Caco-2 (cell line): ENCODE data around the gene C4orf54. TPM values are rescaled to one million over a fixed set of nuclear protein-coding genes. Genes with fewer than 3 reads are reported as not detected.

Experiments used
- BruUV-seq: library from RNA; stranded (reverse); fragments of 400-500 nt; replicated peaks from 2 replicates; lab custom pipeline; 2021; lab: Mats Ljungman, UMichigan
- CTCF ChIA-PET: fragments of 300-600 bp; sonication (Branson Sonifier 250); formaldehyde crosslinking; loops from one replicate; lab custom pipeline; 2022; ENCODE audit warnings: antibody characterized with exemption; lab: Charles Lee
- POLR2A ChIA-PET: fragments of 300-600 bp; sonication (Branson Sonifier 250); formaldehyde crosslinking; loops from one replicate; lab custom pipeline; 2022; ENCODE audit warnings: antibody characterized with exemption; lab: Charles Lee
- DNase-seq, 2 experiments: peaks; one replicate each; pipeline versions ENCODE4 v3.0.0 to v3.0.0-alpha.2; 2020 to 2022
- H3K27me3 ChIP-seq: replicated peaks from 2 replicates; pipeline ENCODE4 v1.6.0; 2011; ENCODE audit warnings: low read length; ENCODE audit not compliant: control insufficient read depth, insufficient read depth
- H3K36me3 ChIP-seq: 2 replicates; pipeline ENCODE4 v1.5.1; 2011; ENCODE audit warnings: low read length; ENCODE audit not compliant: control insufficient read depth, insufficient read depth
- H3K4me1 ChIP-seq: fragments of 250-450 bp; sonication (Bioruptor Pico); 2 replicates; pipeline ENCODE4 v1.5.1; 2020; ENCODE audit warnings: mild to moderate bottlenecking
- H3K4me3 ChIP-seq: 2 replicates; pipeline ENCODE4 v1.5.1; 2011; ENCODE audit warnings: low read depth, mild to moderate bottlenecking, control low read depth, low read length
- H3K9me3 ChIP-seq: fragments of 250-450 bp; sonication (Bioruptor Pico); 2 replicates; pipeline ENCODE4 v1.5.1; 2020; ENCODE audit warnings: mild to moderate bottlenecking, moderate library complexity
- H3K27ac Mint-ChIP-seq: one replicate; pipeline ENCODE4 v1.8.0; 2022; ENCODE audit warnings: mixed read lengths; ENCODE audit not compliant: unreplicated experiment
- H3K27me3 Mint-ChIP-seq: one replicate; pipeline ENCODE4 v1.8.0; 2022; ENCODE audit warnings: mixed read lengths; ENCODE audit not compliant: insufficient read depth, unreplicated experiment
- H3K36me3 Mint-ChIP-seq: one replicate; pipeline ENCODE4 v1.8.0; 2022; ENCODE audit warnings: mild to moderate bottlenecking, mixed read lengths; ENCODE audit not compliant: insufficient read depth, unreplicated experiment
- H3K4me1 Mint-ChIP-seq: one replicate; pipeline ENCODE4 v1.8.0; 2022; ENCODE audit warnings: low read depth, mixed read lengths; ENCODE audit not compliant: unreplicated experiment
- H3K4me3 Mint-ChIP-seq: one replicate; pipeline ENCODE4 v1.8.0; 2022; ENCODE audit warnings: mild to moderate bottlenecking, moderate library complexity, mixed read lengths; ENCODE audit not compliant: unreplicated experiment
- H3K9me3 Mint-ChIP-seq: one replicate; pipeline ENCODE4 v1.8.0; 2022; ENCODE audit warnings: mixed read lengths; ENCODE audit not compliant: unreplicated experiment
- CTCF ChIP-seq, 2 experiments: fragments of 200-600 bp in 1 of 2; IDR thresholded peaks; 1 replicate in 1 of 2; 2 replicates in 1 of 2; pipeline versions ENCODE4 v1.5.1 to v1.8.0; 2011 to 2022; ENCODE audit warnings: antibody characterized with exemption in 1 of 2, control low read depth in 1 of 2, inconsistent platforms in 1 of 2, low read depth in 1 of 2, low read length in 1 of 2, mild to moderate bottlenecking in 1 of 2, moderate library complexity in 1 of 2; ENCODE audit not compliant: insufficient read depth in 1 of 2, severe bottlenecking in 1 of 2, unreplicated experiment in 1 of 2
- intact Hi-C: fragments of 100-400 bp; cut with micrococcal nuclease; formaldehyde crosslinking; loops from one replicate; pipeline ENCODE4 v1.10.0; 2022; ENCODE audit not compliant: unreplicated experiment
- total RNA-seq: library from RNA; stranded (reverse); gene quantifications from 2 replicates; pipeline ENCODE4 v1.2.3, GENCODE V29; 2022

Gene C4orf54
- total RNA-seq, 1 experiment from 2014 or later, result not detected

- no peaks in the 10 kb centered on the region for H3K4me1 ChIP-seq
- BruUV-seq, result no TSS peak
- H3K4me3 ChIP-seq, result no peak overlapping the region
- no peaks in the 10 kb centered on the region for H3K4me1 Mint-ChIP-seq
- H3K36me3 Mint-ChIP-seq, result no peaks in the 10 kb centered on the region
- no peak overlapping the region for H3K4me3 Mint-ChIP-seq
- H3K9me3 ChIP-seq, result no peaks in the 10 kb centered on the region
- no peaks in the 10 kb centered on the region for H3K36me3 ChIP-seq
- no peaks in the 10 kb centered on the region for H3K27me3 Mint-ChIP-seq
- DNase-seq, result no peak
- no peak for TF ChIP-seq CTCF (IDR thresholded peaks at IDR 0.05; ENCODE audit: insufficient read depth in 1 of 2, low read depth in 1 of 2, low read length in 1 of 2, severe bottlenecking in 1 of 2, unreplicated experiment in 1 of 2)
- ChIA-PET POLR2A (no interaction called here), CTCF (no interaction called here)
- H3K9me3 Mint-ChIP-seq, result no peaks in the 10 kb centered on the region
- H3K27me3 ChIP-seq, result no peaks in the 10 kb centered on the region; the same call in 1 of the 2 replicates
- no peak overlapping the region for H3K27ac Mint-ChIP-seq
- intact Hi-C loops, result no loop called here
These were observed 9.3 kb downstream of the C4orf54 start for GRCh38 chr4:99648321-99648720.

- ChIA-PET CTCF (no interaction called here), POLR2A (no interaction called here)
- intact Hi-C loops, result no loop called here
- Mint-ChIP-seq H3K4me1 (no peaks in the 10 kb centered on the region), H3K9me3 (no peaks in the 10 kb centered on the region), H3K4me3 (no peak overlapping the region), H3K27me3 (no peaks in the 10 kb centered on the region), H3K27ac (no peak overlapping the region), H3K36me3 (no peaks in the 10 kb centered on the region)
- Histone ChIP-seq H3K4me3 (no peak overlapping the region), H3K4me1 (no peaks in the 10 kb centered on the region), H3K27me3 (no peaks in the 10 kb centered on the region; the same call in 1 of the 2 replicates), H3K9me3 (no peaks in the 10 kb centered on the region), H3K36me3 (no peaks in the 10 kb centered on the region)
- BruUV-seq, result no TSS peak
- no peak for TF ChIP-seq CTCF (IDR thresholded peaks at IDR 0.05; ENCODE audit: insufficient read depth in 1 of 2, low read depth in 1 of 2, low read length in 1 of 2, severe bottlenecking in 1 of 2, unreplicated experiment in 1 of 2)
- no peak for DNase-seq
These were observed 10.6 kb downstream of the C4orf54 start for GRCh38 chr4:99647071-99647470.

- Mint-ChIP-seq H3K4me1 (no peaks in the 10 kb centered on the region), H3K27ac (no peak overlapping the region), H3K9me3 (no peaks in the 10 kb centered on the region), H3K4me3 (no peak overlapping the region), H3K27me3 (no peaks in the 10 kb centered on the region), H3K36me3 (no peaks in the 10 kb centered on the region)
- ChIA-PET CTCF (no interaction called here), POLR2A (no interaction called here)
- no TSS peak for BruUV-seq
- intact Hi-C loops, result no loop called here
- Histone ChIP-seq H3K4me3 (no peak overlapping the region), H3K4me1 (no peaks in the 10 kb centered on the region), H3K9me3 (no peaks in the 10 kb centered on the region), H3K36me3 (no peaks in the 10 kb centered on the region), H3K27me3 (no peaks in the 10 kb centered on the region; the same call in 1 of the 2 replicates)
- DNase-seq, result no peak
- no peak for TF ChIP-seq CTCF (IDR thresholded peaks at IDR 0.05; ENCODE audit: insufficient read depth in 1 of 2, low read depth in 1 of 2, low read length in 1 of 2, severe bottlenecking in 1 of 2, unreplicated experiment in 1 of 2)
These were observed 12.0 kb downstream of the C4orf54 start for GRCh38 chr4:99645638-99646037.
